ENCODE measurements around the gene ACP4. TPM values are rescaled to one million over a fixed set of nuclear protein-coding genes. Genes with fewer than 3 reads are reported as not detected.

Gene ACP4
- total and polyA plus RNA-seq, 8 donors, result 0.12 to 0.42 (median 0.16) TPM; not detected in 4

DNA sequence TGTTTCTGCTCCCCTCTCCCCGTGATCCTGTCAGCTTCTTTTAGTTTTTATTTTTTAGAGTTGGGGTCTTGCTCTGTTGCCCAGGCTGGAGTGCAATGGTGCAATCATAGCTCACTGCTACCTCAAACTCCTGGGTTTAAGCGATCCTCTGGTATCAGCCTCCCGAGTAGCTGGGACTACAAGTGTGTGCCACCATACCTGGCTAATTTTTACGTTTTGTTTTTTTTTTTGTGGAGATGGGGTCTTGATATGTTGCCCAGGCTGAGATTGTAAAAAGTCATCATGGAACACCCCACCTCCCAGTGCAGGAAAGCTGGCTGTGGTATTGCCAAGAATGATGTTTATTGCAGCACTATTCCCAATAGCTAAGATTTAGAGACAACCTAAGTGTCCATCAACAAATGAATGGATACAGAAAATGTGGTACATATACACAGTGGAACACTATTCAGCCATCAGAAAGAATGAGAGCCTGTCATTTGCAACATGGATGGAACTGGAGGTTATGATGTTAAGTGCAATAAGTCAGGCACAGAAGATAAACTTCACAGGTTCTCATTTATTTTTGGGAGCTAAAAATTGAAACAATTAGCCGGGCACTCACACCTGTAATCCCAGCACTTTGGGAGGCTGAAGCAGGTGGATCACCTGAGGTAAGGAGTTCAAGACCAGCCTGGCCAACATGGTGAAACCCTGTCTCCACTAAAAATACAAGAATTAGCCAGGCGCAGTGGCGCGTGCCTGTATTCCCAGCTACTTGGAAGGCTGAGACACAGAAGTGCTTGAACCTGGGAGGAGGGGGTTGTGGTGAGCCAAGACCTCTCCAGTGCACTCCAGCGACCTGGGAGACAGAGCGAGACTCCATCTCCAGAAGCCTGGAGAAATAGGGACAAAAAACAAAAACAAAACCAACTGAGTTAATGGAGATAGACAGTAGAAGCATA lies 49.8 kb downstream of the ACP4 start:
- Histone ChIP-seq H3K9me3 (peaks cover 0 to 3% of the 10 kb centered on the region in 2 donors), H3K36me3 (no peaks in the 10 kb centered on the region), H3K4me1 (peaks cover 0 to 11% of the 10 kb centered on the region in 2 donors), H3K27me3 (peaks cover 0 to 57% of the 10 kb centered on the region in 2 donors), H3K27ac (no peak overlapping the region), H3K4me3 (no peak overlapping the region)
- ATAC-seq (no peak), DNase-seq (no peak)
- TF ChIP-seq CTCF (IDR thresholded peaks at IDR 0.05), result no peak
- intact Hi-C loops (cut with DNase I), result no loop called here

GRCh38 chr19:50842130-50842529 lies 51.9 kb downstream of the ACP4 start:
- H3K27ac ChIP-seq, result no peak overlapping the region
- DNase-seq, result no peak
- peaks cover 0 to 3% of the 10 kb centered on the region in 2 donors for H3K9me3 ChIP-seq
- intact Hi-C loops (cut with DNase I), result no loop called here
- ATAC-seq, result no peak
- no peaks in the 10 kb centered on the region for H3K36me3 ChIP-seq
- no peak for TF ChIP-seq CTCF (IDR thresholded peaks at IDR 0.05)
- no peak overlapping the region for H3K4me3 ChIP-seq
- peaks cover 0 to 44% of the 10 kb centered on the region in 2 donors for H3K27me3 ChIP-seq
- no peaks in the 10 kb centered on the region for H3K4me1 ChIP-seq

GRCh38 chr19:50843205-50843604 lies 53.0 kb downstream of the ACP4 start:
- intact Hi-C loops (cut with DNase I), result no loop called here
- H3K9me3 ChIP-seq, result peaks cover 0 to 3% of the 10 kb centered on the region in 2 donors
- no peaks in the 10 kb centered on the region for H3K4me1 ChIP-seq
- no peaks in the 10 kb centered on the region for H3K36me3 ChIP-seq
- DNase-seq (no peak), ATAC-seq (no peak)
- no peak overlapping the region for H3K27ac ChIP-seq
- no peak for TF ChIP-seq CTCF (IDR thresholded peaks at IDR 0.05)
- peaks cover 0 to 40% of the 10 kb centered on the region in 2 donors for H3K27me3 ChIP-seq
- H3K4me3 ChIP-seq, result no peak overlapping the region

DNA sequence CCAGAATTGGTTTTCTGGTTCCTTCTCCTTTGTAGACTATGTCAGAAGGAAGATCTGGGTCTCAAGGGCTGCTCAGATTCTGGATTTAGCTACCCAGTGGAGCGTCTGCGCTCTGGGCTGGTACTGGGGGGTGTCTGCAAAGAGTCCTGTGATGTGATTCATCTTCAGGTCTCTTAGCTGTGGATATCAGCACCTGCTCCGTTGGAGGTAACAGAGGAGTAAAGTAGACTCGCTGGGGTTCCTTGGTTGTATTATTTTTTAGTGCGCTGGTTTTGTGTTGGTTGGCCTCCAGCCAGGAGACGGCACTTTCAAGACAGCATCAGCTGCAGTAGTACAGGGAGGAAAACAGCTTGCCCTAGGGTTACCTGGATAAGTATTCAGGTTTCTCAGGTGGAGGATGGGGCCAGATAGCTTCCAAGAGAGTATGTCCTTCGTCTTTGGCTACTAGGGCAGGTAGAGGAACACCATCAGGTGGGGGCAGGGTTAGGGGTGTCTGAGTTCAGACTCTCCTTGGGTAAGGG lies 53.5 kb downstream of the ACP4 start:
- H3K27me3 ChIP-seq, result peaks cover 0 to 41% of the 10 kb centered on the region in 2 donors
- no peaks in the 10 kb centered on the region for H3K4me1 ChIP-seq
- DNase-seq, result no peak
- H3K9me3 ChIP-seq, result peaks cover 0 to 3% of the 10 kb centered on the region in 2 donors
- no peaks in the 10 kb centered on the region for H3K36me3 ChIP-seq
- no peak overlapping the region for H3K27ac ChIP-seq
- no peak overlapping the region for H3K4me3 ChIP-seq
- no peak for ATAC-seq
- no peak for TF ChIP-seq CTCF (IDR thresholded peaks at IDR 0.05)
- intact Hi-C loops (cut with DNase I), result no loop called here

DNA sequence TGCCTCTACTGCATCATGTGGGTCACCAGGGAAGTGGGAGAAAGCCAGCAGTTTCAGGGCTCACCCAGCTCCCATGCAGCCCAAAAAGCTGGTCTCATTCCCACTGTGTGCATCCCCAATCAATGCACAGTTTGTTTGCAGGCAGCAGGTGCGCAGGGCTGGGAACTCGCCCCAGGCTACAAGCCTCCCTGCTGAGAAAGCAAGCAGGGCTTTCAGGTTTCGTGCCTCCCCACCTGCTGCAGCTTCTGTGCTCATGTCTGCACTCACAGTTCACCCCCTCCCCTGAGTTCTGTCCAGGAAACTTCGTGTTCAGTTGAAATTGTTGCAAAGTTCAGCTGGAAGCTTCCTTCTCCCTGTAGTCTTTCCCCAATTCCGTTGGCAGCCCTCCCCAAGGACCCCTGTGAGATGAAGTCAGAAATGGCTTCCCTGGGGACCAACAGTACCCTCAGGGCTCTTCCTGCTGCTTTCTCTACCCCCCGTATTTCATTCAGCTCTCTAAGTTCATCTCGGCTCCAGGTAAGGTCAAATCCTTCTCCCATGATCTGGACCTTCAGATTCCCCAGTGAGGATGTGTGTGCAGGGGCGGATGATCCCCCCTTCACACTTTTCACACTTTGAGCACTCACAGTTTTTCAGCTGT lies 54.2 kb downstream of the ACP4 start:
- DNase-seq, result no peak
- no peak overlapping the region for H3K27ac ChIP-seq
- peaks cover 0 to 38% of the 10 kb centered on the region in 2 donors for H3K27me3 ChIP-seq
- no peaks in the 10 kb centered on the region for H3K36me3 ChIP-seq
- no peak for TF ChIP-seq CTCF (IDR thresholded peaks at IDR 0.05)
- no peak overlapping the region for H3K4me3 ChIP-seq
- H3K4me1 ChIP-seq, result no peaks in the 10 kb centered on the region
- H3K9me3 ChIP-seq, result peaks cover 0 to 3% of the 10 kb centered on the region in 2 donors
- intact Hi-C loops (cut with DNase I), result no loop called here
- ATAC-seq, result no peak
